K562 (cell line): ENCODE measurements around the gene MYOC. TPM values are rescaled to one million over a fixed set of nuclear protein-coding genes. Genes with fewer than 3 reads are reported as not detected.

Experiments
- ATAC-seq: fragments of 200-7000 bp; cut with Tn5 transposase; 3 replicates; pipeline ENCODE4 v1.9.1; 2020; ENCODE audit warnings: moderate library complexity
- BruUV-seq: library from RNA; stranded (reverse); fragments of 400-500 nt; replicated peaks from 2 replicates; lab custom pipeline; 2021; lab: Mats Ljungman, UMichigan
- CTCF ChIA-PET: fragments of 300-600 bp; formaldehyde crosslinking; extraction: SDS; loops from one replicate; lab custom pipeline; 2021; ENCODE audit warnings: low intra/inter-chr PET ratio; lab: Yijun Ruan, JAX
- POLR2A ChIA-PET: fragments of 300-600, 350-650 bp; sonication (Branson Sonifier 250); formaldehyde crosslinking; extraction: SDS; loops from one replicate; lab custom pipeline; 2021; ENCODE audit warnings: antibody characterized with exemption, inconsistent platforms; lab: Yijun Ruan, JAX
- DNase-seq, 4 experiments: peaks; one replicate each; pipeline versions ENCODE4 v3.0.0 to v3.0.0-alpha.2; 2011 to 2018; ENCODE audit warnings: low spot score in 3 of 4, mixed read lengths in 3 of 4; ENCODE audit errors: extremely low read depth in 1 of 4
- FAIRE-seq: peaks from 2 replicates; lab custom pipeline; 2011; peaks lifted over from hg19 to GRCh38; lab: Jason Lieb, UNC
- H2AFZ ChIP-seq: 2 replicates; pipeline ENCODE4 v1.6.0; 2011; ENCODE audit warnings: low read depth, low read length, control low read depth, inconsistent platforms
- H3K27ac ChIP-seq: fragments of 200-600 bp; 3 replicates; pipeline ENCODE4 v1.8.0; 2011; ENCODE audit warnings: low read depth, mild to moderate bottlenecking, control low read depth, inconsistent platforms, low read length, moderate library complexity, mixed read lengths; ENCODE audit errors: extremely low read depth
- H3K27me3 ChIP-seq, 2 experiments: fragments of 300-600 bp in 1 of 2; 2 replicates in 1 of 2; 3 replicates in 1 of 2; pipeline versions ENCODE4 v1.6.0 to v1.8.0; 2011; ENCODE audit warnings: inconsistent platforms in 2 of 2, low read length in 2 of 2, mild to moderate bottlenecking in 1 of 2, mixed read lengths in 1 of 2, moderate library complexity in 1 of 2; ENCODE audit not compliant: control insufficient read depth in 2 of 2, insufficient read depth in 2 of 2
- H3K36me3 ChIP-seq: fragments of 300-600 bp; 3 replicates; pipeline ENCODE4 v1.8.0; 2011; ENCODE audit warnings: mild to moderate bottlenecking, low read length, inconsistent platforms; ENCODE audit not compliant: control insufficient read depth, insufficient read depth
- H3K4me1 ChIP-seq, 2 experiments: fragments of 200-600 bp in 1 of 2; replicated peaks in 1 of 2; 2 replicates in 1 of 2; 3 replicates in 1 of 2; pipeline versions ENCODE4 v1.5.1 to v1.8.0; 2011; ENCODE audit warnings: inconsistent platforms in 2 of 2, low read length in 2 of 2, mild to moderate bottlenecking in 1 of 2, mixed read lengths in 1 of 2, moderate library complexity in 1 of 2; ENCODE audit not compliant: control insufficient read depth in 2 of 2, insufficient read depth in 2 of 2
- H3K4me2 ChIP-seq: 2 replicates; pipeline ENCODE4 v1.6.1; 2011; ENCODE audit warnings: low read length, control low read depth, inconsistent platforms, mixed read lengths; ENCODE audit not compliant: insufficient read depth
- H3K4me3 ChIP-seq: fragments of 200-600 bp; sonication (generic), shearing (Covaris generic); 2 replicates; pipeline ENCODE4 v1.5.1; 2016; ENCODE audit warnings: control low read depth, inconsistent platforms
- H3K79me2 ChIP-seq: fragments of 200-600 bp; 3 replicates; pipeline ENCODE4 v1.8.0; 2011; ENCODE audit warnings: low read length, inconsistent platforms; ENCODE audit not compliant: control insufficient read depth, insufficient read depth
- H3K9ac ChIP-seq, 2 experiments: 2 replicates each; pipeline versions ENCODE4 v1.6.0 to v1.6.1; 2011; ENCODE audit warnings: low read depth in 2 of 2, low read length in 2 of 2, control low read depth in 1 of 2, inconsistent platforms in 1 of 2, mild to moderate bottlenecking in 1 of 2, mixed read lengths in 1 of 2; ENCODE audit not compliant: insufficient read depth in 1 of 2
- H3K9me1 ChIP-seq: one replicate; pipeline ENCODE4 v1.6.0; 2011; ENCODE audit warnings: inconsistent platforms, mild to moderate bottlenecking, low read length, moderate library complexity; ENCODE audit not compliant: control insufficient read depth, insufficient read depth
- H3K9me3 ChIP-seq: replicated peaks from 2 replicates; pipeline ENCODE4 v1.5.1; 2011; ENCODE audit warnings: low read depth, low read length, inconsistent platforms; ENCODE audit not compliant: control insufficient read depth, insufficient read depth
- H4K20me1 ChIP-seq: replicated peaks from 2 replicates; pipeline ENCODE4 v1.6.1; 2011; ENCODE audit warnings: low read length, inconsistent platforms, mixed read lengths; ENCODE audit not compliant: control insufficient read depth, insufficient read depth
- JUN ChIP-seq, 2 experiments: sonication (generic) in 1 of 2; formaldehyde crosslinking in 1 of 2; IDR thresholded peaks; 2 replicates each; pipeline versions ENCODE4 v1.6.1 to v1.8.0; 2012 to 2022; ENCODE audit warnings: borderline replicate concordance in 2 of 2, mild to moderate bottlenecking in 2 of 2, improper control_type of control experiment in 1 of 2, low read depth in 1 of 2, low read length in 1 of 2, missing genetic modification reagents in 1 of 2
- SETDB1 ChIP-seq: IDR thresholded peaks from one replicate; pipeline ENCODE4 v1.6.1; 2012; ENCODE audit warnings: low read length, control low read depth, inconsistent platforms
- SMARCA4 ChIP-seq: fragments of 450-650 bp; IDR thresholded peaks from 2 replicates; pipeline ENCODE4 v1.6.1; 2016
- WGBS: fragments of 100-300 bp; shearing (Covaris generic); methylation state at CpG from one replicate; pipeline ENCODE4 v1.1.6; 2016; ENCODE audit warnings: low coverage, mixed read lengths; ENCODE audit not compliant: insufficient coverage; ENCODE audit errors: missing lambda C conversion rate; 5-methylcytosine and 5-hydroxymethylcytosine counted together
- in situ Hi-C: fragments of 300-500 bp; cut with MboI; formaldehyde crosslinking; loops from 4 replicates; pipeline ENCODE4 v1.15.0; 2018; ENCODE audit warnings: inconsistent platforms, mixed read lengths
- intact Hi-C: fragments of 100-400 bp; cut with micrococcal nuclease; formaldehyde crosslinking; loops from 2 replicates; pipeline ENCODE4 v1.14.2; 2022
- polyA plus RNA-seq, 8 experiments: library from polyadenylated mRNA; depleted of rRNA in 4 of 8; stranded (reverse) in 5 of 8; unstranded in 3 of 8; fragments of >200 nt; fragmentation: Nextera tagmentation in 2 of 8; fragmentation: Illumina TruSeq in 1 of 8; extraction: Ambion mirVana in 2 of 8; extraction: Trizol in 1 of 8; gene quantifications; 2 replicates each; pipeline versions ENCODE4 v1.2.1 to v1.2.3, GENCODE V29; 2011 to 2014; ENCODE audit warnings: inconsistent platforms in 1 of 8, missing spikeins in 1 of 8
- total RNA-seq, 7 experiments: library from RNA; depleted of rRNA in 6 of 7; stranded (reverse); fragments of >200 nt in 6 of 7; fragmentation: Illumina TruSeq in 2 of 7; extraction: Trizol in 2 of 7; gene quantifications; 2 replicates each; pipeline versions ENCODE4 v1.2.1 to v1.2.3, GENCODE V29; 2011 to 2021; ENCODE audit warnings: low replicate concordance in 1 of 7
- TF ChIP-seq, protein P1 (sequence below): fragments of 450-650 bp; IDR thresholded peaks from 2 replicates; pipeline ENCODE4 v1.6.1; 2018; ENCODE audit not compliant: partially characterized antibody

The MYOC gene
- total and polyA plus RNA-seq, 9 of the 15 experiments (the other 6 are each of a cell fraction or from before 2014, with no cell fraction given): not detected

DNA sequence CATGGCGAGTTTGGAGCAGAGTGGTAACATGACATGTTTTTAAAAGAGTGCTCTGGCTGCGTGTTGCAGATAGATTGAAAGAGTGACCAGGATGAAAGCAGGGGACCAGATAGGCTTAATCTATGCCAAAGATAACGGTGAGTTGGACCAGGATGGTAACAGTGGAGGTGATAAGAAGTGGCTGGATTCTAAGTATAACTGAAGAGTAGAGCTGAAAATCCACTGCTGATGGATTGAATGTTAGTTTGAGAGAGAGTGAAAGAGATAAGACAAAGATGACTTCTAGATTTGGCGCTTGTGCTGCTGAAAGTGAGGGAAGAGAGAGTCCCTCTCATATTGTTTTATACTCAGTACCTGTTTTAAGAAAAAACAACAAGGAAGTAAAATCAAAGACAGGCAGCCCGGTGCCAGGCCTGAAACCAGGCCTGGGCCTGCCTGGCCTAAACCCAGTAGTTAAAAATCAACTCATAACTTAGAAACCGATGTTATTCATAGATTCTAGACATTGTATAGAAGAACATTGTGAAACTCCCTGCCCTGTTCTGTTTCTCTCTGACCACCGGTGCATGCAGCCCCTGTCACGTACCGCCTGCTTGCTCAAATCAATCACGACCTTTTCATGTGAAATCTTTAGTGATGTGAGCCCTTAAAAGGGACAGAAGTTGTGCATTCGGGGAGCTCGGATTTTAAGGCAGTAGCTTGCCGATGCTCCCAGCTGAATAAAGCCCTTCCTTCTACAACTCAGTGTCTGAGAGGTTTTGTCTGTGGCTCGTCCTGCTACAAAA is 37.2 kb downstream of the MYOC start (continued):
- TF ChIP-seq SMARCA4: peak; percentile 46; the same call in 1 of the 2 replicates

DNA sequence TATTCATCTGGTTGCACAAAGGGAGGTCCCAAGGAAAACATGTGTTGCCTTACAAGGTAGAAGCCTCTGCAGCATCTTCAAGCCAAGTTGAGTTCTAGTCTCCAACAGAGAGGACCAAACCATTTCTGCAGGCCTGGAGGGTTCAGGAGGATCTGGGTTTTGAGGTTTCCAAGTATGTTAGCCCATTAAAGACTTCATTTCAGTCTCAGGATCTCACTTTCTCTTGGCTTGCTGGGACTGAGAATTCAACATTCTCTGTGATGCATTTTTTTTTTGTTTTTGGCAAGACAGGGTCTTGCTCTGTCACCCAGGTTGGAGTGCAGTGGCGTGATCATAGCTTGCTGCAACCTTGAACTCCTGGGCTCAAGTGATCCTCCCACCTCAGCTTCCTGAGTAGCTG is 39.2 kb downstream of the MYOC start:
- FAIRE-seq: no peak
- TF ChIP-seq, protein P1, sequence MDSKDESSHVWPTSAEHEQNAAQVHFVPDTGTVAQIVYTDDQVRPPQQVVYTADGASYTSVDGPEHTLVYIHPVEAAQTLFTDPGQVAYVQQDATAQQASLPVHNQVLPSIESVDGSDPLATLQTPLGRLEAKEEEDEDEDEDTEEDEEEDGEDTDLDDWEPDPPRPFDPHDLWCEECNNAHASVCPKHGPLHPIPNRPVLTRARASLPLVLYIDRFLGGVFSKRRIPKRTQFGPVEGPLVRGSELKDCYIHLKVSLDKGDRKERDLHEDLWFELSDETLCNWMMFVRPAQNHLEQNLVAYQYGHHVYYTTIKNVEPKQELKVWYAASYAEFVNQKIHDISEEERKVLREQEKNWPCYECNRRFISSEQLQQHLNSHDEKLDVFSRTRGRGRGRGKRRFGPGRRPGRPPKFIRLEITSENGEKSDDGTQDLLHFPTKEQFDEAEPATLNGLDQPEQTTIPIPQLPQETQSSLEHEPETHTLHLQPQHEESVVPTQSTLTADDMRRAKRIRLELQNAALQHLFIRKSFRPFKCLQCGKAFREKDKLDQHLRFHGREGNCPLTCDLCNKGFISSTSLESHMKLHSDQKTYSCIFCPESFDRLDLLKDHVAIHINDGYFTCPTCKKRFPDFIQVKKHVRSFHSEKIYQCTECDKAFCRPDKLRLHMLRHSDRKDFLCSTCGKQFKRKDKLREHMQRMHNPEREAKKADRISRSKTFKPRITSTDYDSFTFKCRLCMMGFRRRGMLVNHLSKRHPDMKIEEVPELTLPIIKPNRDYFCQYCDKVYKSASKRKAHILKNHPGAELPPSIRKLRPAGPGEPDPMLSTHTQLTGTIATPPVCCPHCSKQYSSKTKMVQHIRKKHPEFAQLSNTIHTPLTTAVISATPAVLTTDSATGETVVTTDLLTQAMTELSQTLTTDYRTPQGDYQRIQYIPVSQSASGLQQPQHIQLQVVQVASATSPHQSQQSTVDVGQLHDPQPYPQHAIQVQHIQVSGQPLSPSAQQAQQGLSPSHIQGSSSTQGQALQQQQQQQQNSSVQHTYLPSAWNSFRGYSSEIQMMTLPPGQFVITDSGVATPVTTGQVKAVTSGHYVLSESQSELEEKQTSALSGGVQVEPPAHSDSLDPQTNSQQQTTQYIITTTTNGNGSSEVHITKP: peak; percentile 93
- TF ChIP-seq JUN (IDR thresholded peaks at IDR 0.05; ENCODE audit: borderline replicate concordance, low read depth, low read length): no peak
- no peak for TF ChIP-seq JUN (CRISPR knock-in tag; IDR thresholded peaks at IDR 0.05; ENCODE audit: borderline replicate concordance)
- TF ChIP-seq SETDB1: no peak

More for the DNA sequence above, 39.2 kb downstream of the MYOC start:
- in situ Hi-C loops: loop anchor here (25.0 kb wide), 1 partner anchor 1076 kb away; the partner anchor contains the start of gene GORAB
- ChIA-PET CTCF (no interaction called here), POLR2A (no interaction called here)
- Histone ChIP-seq H3K27me3 (peaks cover 0 to 7% of the 10 kb centered on the region in 2 experiments; a peak in 2 of 5 replicates), H3K9me1 (no peaks in the 10 kb centered on the region), H3K9ac (no peak overlapping the region), H3K36me3 (no peaks in the 10 kb centered on the region), H3K4me2 (no peak overlapping the region), H4K20me1 (no peaks in the 10 kb centered on the region), H3K79me2 (no peaks in the 10 kb centered on the region), H3K4me1 (peaks cover 0 to 6% of the 10 kb centered on the region in 2 experiments; a peak in 2 of 5 replicates), H2AFZ (no peak overlapping the region), H3K9me3 (no peaks in the 10 kb centered on the region), H3K27ac (no peak overlapping the region), H3K4me3 (no peak overlapping the region)
- 50% methylated on average over 1 of the region's 1 CpG for WGBS
- no peak for ATAC-seq
- intact Hi-C loops: no loop called here
- DNase-seq: no peak
- BruUV-seq: no TSS peak
